HEK293 (cell line): ENCODE data around the gene COL6A5.

Experiments used
- CTCF ChIA-PET: fragments of 350-600 bp; formaldehyde crosslinking; extraction: SDS; loops from one replicate; lab custom pipeline; 2021; ENCODE audit warnings: antibody characterized with exemption; lab: Yijun Ruan, JAX
- POLR2A ChIA-PET: fragments of 300-600 bp; formaldehyde crosslinking; extraction: SDS; loops from one replicate; lab custom pipeline; 2020; ENCODE audit warnings: antibody characterized with exemption, inconsistent platforms; lab: Yijun Ruan, JAX
- H3K27ac ChIP-seq: fragments of 200-500 bp; sonication (Bioruptor generic); 2 replicates; pipeline ENCODE4 v1.5.1; 2014; ENCODE audit warnings: low read depth, low read length, control low read depth, inconsistent platforms; ENCODE audit errors: extremely low read depth
- H3K36me3 ChIP-seq, 2 experiments: fragments of 200-500 bp in 1 of 2; sonication (Bioruptor generic) in 1 of 2; 1 replicate in 1 of 2; 2 replicates in 1 of 2; pipeline ENCODE4 v1.5.1; 2014 to 2017; ENCODE audit warnings: inconsistent platforms in 2 of 2, low read length in 2 of 2; ENCODE audit not compliant: control insufficient read depth in 2 of 2, insufficient read depth in 1 of 2
- H3K4me1 ChIP-seq: fragments of 200-500 bp; sonication (Bioruptor generic); 2 replicates; pipeline ENCODE4 v1.5.1; 2014; ENCODE audit warnings: mild to moderate bottlenecking, low read length, inconsistent platforms; ENCODE audit not compliant: control insufficient read depth, insufficient read depth
- H3K4me3 ChIP-seq: 2 replicates; pipeline ENCODE4 v1.5.1; 2011; ENCODE audit warnings: low read depth, mild to moderate bottlenecking, control low read depth, low read length, moderate library complexity
- H3K9me3 ChIP-seq: fragments of 200-500 bp; sonication (Bioruptor generic); 2 replicates; pipeline ENCODE4 v1.5.1; 2014; ENCODE audit warnings: low read depth, low read length, inconsistent platforms; ENCODE audit not compliant: control insufficient read depth, insufficient read depth
- CTCF ChIP-seq: fragments of 450-650 bp; formaldehyde crosslinking; IDR thresholded peaks from 2 replicates; pipeline ENCODE4 v1.5.1; 2016; ENCODE audit warnings: missing biosample characterization, missing genetic modification characterization
- EGR2 ChIP-seq: fragments of 450-650 bp; formaldehyde crosslinking; IDR thresholded peaks from 2 replicates; pipeline ENCODE4 v1.5.1; 2016; ENCODE audit warnings: low read depth, missing biosample characterization, missing genetic modification characterization
- GLIS2 ChIP-seq: fragments of 450-650 bp; formaldehyde crosslinking; IDR thresholded peaks from 2 replicates; pipeline ENCODE4 v1.5.1; 2016; ENCODE audit warnings: missing biosample characterization, missing genetic modification characterization
- KLF1 ChIP-seq: fragments of 450-650 bp; formaldehyde crosslinking; IDR thresholded peaks from 2 replicates; pipeline ENCODE4 v1.5.1; 2016; ENCODE audit warnings: missing biosample characterization, missing genetic modification characterization
- KLF16 ChIP-seq: fragments of 450-650 bp; formaldehyde crosslinking; IDR thresholded peaks from 2 replicates; pipeline ENCODE4 v1.5.1; 2017; ENCODE audit warnings: missing biosample characterization, missing genetic modification characterization
- KLF8 ChIP-seq: fragments of 450-650 bp; formaldehyde crosslinking; IDR thresholded peaks from 2 replicates; pipeline ENCODE4 v1.5.1; 2016; ENCODE audit warnings: missing biosample characterization, missing genetic modification characterization
- PATZ1 ChIP-seq: fragments of 450-650 bp; formaldehyde crosslinking; IDR thresholded peaks from 2 replicates; pipeline ENCODE4 v1.5.1; 2016; ENCODE audit warnings: missing biosample characterization, missing genetic modification characterization
- SP3 ChIP-seq: fragments of 450-650 bp; formaldehyde crosslinking; IDR thresholded peaks from 2 replicates; pipeline ENCODE4 v1.5.1; 2016; ENCODE audit warnings: missing biosample characterization, missing genetic modification characterization
- SP7 ChIP-seq: fragments of 450-650 bp; formaldehyde crosslinking; IDR thresholded peaks from 2 replicates; pipeline ENCODE4 v1.5.1; 2016; ENCODE audit warnings: missing biosample characterization, missing genetic modification characterization
- ZBTB20 ChIP-seq: fragments of 450-650 bp; formaldehyde crosslinking; IDR thresholded peaks from 2 replicates; pipeline ENCODE4 v1.5.1; 2016; ENCODE audit warnings: missing biosample characterization, missing genetic modification characterization
- ZBTB8A ChIP-seq: fragments of 450-650 bp; formaldehyde crosslinking; IDR thresholded peaks from 2 replicates; pipeline ENCODE4 v1.5.1; 2016; ENCODE audit warnings: missing biosample characterization, missing genetic modification characterization
- ZFHX2 ChIP-seq: fragments of 450-650 bp; formaldehyde crosslinking; conservative IDR thresholded peaks from 2 replicates; pipeline ENCODE4 v1.5.1; 2016; ENCODE audit warnings: missing biosample characterization, missing genetic modification characterization
- ZIC2 ChIP-seq: fragments of 450-650 bp; formaldehyde crosslinking; IDR thresholded peaks from 2 replicates; pipeline ENCODE4 v1.5.1; 2016; ENCODE audit warnings: missing biosample characterization, missing genetic modification characterization
- ZNF274 ChIP-seq, 2 experiments: fragments of 200-500 bp in 1 of 2; fragments of 450-650 bp in 1 of 2; sonication (Bioruptor generic) in 1 of 2; formaldehyde crosslinking in 1 of 2; IDR thresholded peaks; 2 replicates each; pipeline versions ENCODE4 v1.5.1 to v1.6.1; 2014 to 2016; ENCODE audit warnings: borderline replicate concordance in 1 of 2, inconsistent platforms in 1 of 2, low read length in 1 of 2, missing biosample characterization in 1 of 2, missing genetic modification characterization in 1 of 2
- ZNF335 ChIP-seq: fragments of 450-650 bp; formaldehyde crosslinking; conservative IDR thresholded peaks from 2 replicates; pipeline ENCODE4 v1.5.1; 2016; ENCODE audit warnings: missing biosample characterization, missing genetic modification characterization
- ZNF341 ChIP-seq: fragments of 450-650 bp; formaldehyde crosslinking; IDR thresholded peaks from 2 replicates; pipeline ENCODE4; 2016; ENCODE audit warnings: low read depth, missing biosample characterization, missing genetic modification characterization
- ZNF529 ChIP-seq: fragments of 450-650 bp; formaldehyde crosslinking; IDR thresholded peaks from 2 replicates; pipeline ENCODE4 v1.5.1; 2017; ENCODE audit warnings: missing genetic modification characterization, missing biosample characterization; ENCODE audit not compliant: insufficient replicate concordance
- TF ChIP-seq, protein P1 (sequence below): fragments of 450-650 bp; formaldehyde crosslinking; optimal IDR thresholded peaks from 2 replicates; pipeline ENCODE3; 2016; ENCODE audit warnings: missing biosample characterization, mild to moderate bottlenecking, missing genetic modification characterization
- TF ChIP-seq, protein P2 (sequence below): fragments of 450-650 bp; formaldehyde crosslinking; IDR thresholded peaks from 2 replicates; pipeline ENCODE4 v1.5.1; 2016; ENCODE audit warnings: missing biosample characterization, missing genetic modification characterization

COL6A5 gene

GRCh38 chr3:130515755-130516154, 170.3 kb downstream of the COL6A5 start:
- ChIA-PET CTCF (interaction anchor here (1.3 kb wide), 1 partner anchor 24 kb away, joined by 3 read pairs; no protein-coding TSS in a partner anchor), POLR2A (no interaction called here)
- no peaks in the 10 kb centered on the region for H3K4me1 ChIP-seq
- no peaks in the 10 kb centered on the region for H3K36me3 ChIP-seq
- TF ChIP-seq ZNF529: no peak
- no peak overlapping the region for H3K27ac ChIP-seq
- no peaks in the 10 kb centered on the region for H3K9me3 ChIP-seq
- H3K4me3 ChIP-seq: no peak overlapping the region

DNA sequence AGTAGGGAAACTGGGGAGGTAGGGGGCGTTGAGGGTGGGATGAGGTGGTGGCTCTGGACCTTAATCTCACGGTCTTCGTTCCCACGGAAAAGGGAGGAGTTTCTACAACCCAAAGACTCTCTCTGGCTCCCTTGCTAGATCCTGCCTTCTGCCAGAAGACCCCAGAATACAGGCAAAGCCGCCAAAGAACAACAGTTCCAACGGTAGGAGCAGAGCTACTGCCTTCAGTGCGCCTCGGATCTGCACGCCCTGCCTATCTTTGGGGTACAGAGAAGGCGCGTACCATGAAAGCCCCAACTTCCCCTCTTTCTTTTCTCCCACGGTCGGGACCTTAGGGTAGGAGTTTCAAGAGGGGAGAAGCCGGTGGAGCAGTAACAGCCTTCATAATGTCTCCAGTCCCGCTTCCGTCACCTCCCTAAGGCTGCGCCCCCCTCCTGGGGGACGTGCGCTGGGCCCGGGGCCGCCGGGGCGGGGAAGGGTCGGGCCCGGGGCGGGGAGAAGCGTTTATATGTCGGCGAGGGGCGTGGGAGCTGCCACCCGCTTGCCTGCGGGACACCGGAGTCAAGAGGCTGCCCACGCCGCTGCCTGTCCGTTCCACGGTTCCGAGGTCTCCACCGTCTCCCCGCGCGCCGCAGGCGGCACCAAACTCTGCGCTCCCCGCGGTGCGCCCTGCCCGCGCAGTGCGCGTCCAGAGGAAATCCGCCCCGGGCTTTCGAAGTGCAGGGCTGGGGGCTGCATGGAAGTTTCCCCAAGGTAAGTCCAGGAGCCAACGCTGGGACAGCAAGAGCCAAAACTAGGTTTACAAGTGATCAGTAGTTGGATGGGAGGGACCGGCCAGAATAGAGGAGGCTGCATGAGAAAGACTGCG, 171.4 kb downstream of the COL6A5 start, which contains the start of gene COL6A6:
TSS of gene COL6A6 (plus strand) at position 533 of the 868 bp plus-strand sequence. CDS start 43,188 bp downstream, outside the sequence.
- CTCF ChIA-PET: no interaction called here
- POLR2A ChIA-PET: no interaction called here
- H3K9me3 ChIP-seq: no peaks in the 10 kb centered on the region
- no peaks in the 10 kb centered on the region for H3K4me1 ChIP-seq
- TF ChIP-seq CTCF (tag by site-specific recombination) (0 out of 2 replicates have a peak, but pooled peaks have one; percentile 11), ZNF341 (tag by site-specific recombination) (peak; percentile 74), ZFHX2 (tag by site-specific recombination) (peak; percentile 61), KLF1 (peak; percentile 21; the same call in 1 of the 2 replicates), ZIC2 (peak; percentile 78), ZNF274 (IDR thresholded peaks at IDR 0.05; ENCODE audit: low read length) (no peak), ZNF274 (tag by site-specific recombination; IDR thresholded peaks at IDR 0.05; ENCODE audit: borderline replicate concordance) (no peak), GLIS2 (tag by site-specific recombination) (peak; percentile 4; the same call in 1 of the 2 replicates), SP7 (tag by site-specific recombination) (0 out of 2 replicates have a peak, but pooled peaks have one; percentile 10), KLF16 (tag by site-specific recombination) (no peak), EGR2 (tag by site-specific recombination) (peak; percentile 16; the same call in 1 of the 2 replicates), ZNF335 (tag by site-specific recombination) (peak; percentile 94), SP3 (tag by site-specific recombination) (peak; percentile 56), ZBTB20 (tag by site-specific recombination) (peak; percentile 53; the same call in 1 of the 2 replicates), KLF8 (no peak), PATZ1 (tag by site-specific recombination) (peak; percentile 35; the same call in 1 of the 2 replicates), ZBTB8A (tag by site-specific recombination) (no peak)
- TF ChIP-seq, protein P1, sequence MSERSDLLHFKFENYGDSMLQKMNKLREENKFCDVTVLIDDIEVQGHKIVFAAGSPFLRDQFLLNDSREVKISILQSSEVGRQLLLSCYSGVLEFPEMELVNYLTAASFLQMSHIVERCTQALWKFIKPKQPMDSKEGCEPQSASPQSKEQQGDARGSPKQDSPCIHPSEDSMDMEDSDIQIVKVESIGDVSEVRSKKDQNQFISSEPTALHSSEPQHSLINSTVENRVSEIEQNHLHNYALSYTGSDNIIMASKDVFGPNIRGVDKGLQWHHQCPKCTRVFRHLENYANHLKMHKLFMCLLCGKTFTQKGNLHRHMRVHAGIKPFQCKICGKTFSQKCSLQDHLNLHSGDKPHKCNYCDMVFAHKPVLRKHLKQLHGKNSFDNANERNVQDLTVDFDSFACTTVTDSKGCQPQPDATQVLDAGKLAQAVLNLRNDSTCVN (tag by site-specific recombination): peak; percentile 65
- TF ChIP-seq, protein P2, sequence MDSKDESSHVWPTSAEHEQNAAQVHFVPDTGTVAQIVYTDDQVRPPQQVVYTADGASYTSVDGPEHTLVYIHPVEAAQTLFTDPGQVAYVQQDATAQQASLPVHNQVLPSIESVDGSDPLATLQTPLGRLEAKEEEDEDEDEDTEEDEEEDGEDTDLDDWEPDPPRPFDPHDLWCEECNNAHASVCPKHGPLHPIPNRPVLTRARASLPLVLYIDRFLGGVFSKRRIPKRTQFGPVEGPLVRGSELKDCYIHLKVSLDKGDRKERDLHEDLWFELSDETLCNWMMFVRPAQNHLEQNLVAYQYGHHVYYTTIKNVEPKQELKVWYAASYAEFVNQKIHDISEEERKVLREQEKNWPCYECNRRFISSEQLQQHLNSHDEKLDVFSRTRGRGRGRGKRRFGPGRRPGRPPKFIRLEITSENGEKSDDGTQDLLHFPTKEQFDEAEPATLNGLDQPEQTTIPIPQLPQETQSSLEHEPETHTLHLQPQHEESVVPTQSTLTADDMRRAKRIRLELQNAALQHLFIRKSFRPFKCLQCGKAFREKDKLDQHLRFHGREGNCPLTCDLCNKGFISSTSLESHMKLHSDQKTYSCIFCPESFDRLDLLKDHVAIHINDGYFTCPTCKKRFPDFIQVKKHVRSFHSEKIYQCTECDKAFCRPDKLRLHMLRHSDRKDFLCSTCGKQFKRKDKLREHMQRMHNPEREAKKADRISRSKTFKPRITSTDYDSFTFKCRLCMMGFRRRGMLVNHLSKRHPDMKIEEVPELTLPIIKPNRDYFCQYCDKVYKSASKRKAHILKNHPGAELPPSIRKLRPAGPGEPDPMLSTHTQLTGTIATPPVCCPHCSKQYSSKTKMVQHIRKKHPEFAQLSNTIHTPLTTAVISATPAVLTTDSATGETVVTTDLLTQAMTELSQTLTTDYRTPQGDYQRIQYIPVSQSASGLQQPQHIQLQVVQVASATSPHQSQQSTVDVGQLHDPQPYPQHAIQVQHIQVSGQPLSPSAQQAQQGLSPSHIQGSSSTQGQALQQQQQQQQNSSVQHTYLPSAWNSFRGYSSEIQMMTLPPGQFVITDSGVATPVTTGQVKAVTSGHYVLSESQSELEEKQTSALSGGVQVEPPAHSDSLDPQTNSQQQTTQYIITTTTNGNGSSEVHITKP (tag by site-specific recombination): peak; percentile 84
- no peaks in the 10 kb centered on the region for H3K36me3 ChIP-seq
- peak within 1 kb of the TSS; percentile 34 for H3K4me3 ChIP-seq
- no peak within 1 kb of the TSS for H3K27ac ChIP-seq
